Stimulated activated CD8-positive, alpha-beta memory T cell treated with anti-CD3 and anti-CD28 coated beads, Interleukin-4, amount 100 ng/mL, for 24 hours (primary cell): ENCODE results near the gene DERL2.

Experiments
- DNase-seq: peaks from one replicate; pipeline ENCODE4 v3.0.0-alpha.2; 2020; ENCODE audit warnings: low read depth

The DERL2 gene

DNA sequence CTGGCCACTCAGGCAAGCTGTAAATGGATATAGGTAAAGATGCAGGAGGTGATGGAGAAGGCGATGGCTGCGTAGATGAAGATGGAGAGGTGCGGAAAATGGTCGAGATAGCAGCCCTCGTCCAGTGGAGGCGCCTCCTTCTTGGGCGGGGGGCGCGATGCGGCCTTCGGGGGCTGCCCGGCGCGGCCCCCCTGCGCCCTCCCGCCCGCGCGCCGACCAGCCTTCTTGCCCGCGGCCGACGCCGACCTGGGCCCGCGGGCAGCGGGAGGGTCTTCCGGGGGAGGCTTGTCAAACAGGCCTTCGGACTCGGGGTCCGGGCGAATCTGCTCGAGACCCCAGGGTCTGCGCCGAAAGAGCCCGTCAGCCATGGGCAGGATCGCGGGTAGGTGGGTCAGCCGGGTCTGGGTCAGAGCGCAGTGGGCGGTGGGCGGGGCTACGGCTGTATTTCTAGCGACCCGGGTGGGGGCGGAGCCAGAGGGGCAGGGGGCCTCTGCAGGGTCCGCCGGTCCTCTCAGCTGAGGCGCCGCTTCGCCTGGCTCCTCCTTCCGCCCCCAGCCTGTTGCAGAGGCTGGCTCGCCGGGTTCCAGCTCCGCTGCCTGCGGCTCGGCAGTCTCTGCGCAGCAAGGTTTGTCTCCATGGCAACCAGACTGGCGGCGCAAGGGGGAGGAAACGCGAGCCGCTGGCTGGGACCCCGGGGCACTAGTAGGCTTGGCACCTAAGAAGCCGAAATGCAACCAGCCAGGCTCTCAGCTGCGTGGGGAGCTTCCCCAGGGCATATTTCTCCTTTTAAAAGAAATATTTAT lies 14.8 kb upstream of the DERL2 start:
- peak; percentile 62 for DNase-seq

- no peak for DNase-seq
Observed at GRCh38 chr17:5500247-5500588, 14.2 kb upstream of the DERL2 start.

DNA sequence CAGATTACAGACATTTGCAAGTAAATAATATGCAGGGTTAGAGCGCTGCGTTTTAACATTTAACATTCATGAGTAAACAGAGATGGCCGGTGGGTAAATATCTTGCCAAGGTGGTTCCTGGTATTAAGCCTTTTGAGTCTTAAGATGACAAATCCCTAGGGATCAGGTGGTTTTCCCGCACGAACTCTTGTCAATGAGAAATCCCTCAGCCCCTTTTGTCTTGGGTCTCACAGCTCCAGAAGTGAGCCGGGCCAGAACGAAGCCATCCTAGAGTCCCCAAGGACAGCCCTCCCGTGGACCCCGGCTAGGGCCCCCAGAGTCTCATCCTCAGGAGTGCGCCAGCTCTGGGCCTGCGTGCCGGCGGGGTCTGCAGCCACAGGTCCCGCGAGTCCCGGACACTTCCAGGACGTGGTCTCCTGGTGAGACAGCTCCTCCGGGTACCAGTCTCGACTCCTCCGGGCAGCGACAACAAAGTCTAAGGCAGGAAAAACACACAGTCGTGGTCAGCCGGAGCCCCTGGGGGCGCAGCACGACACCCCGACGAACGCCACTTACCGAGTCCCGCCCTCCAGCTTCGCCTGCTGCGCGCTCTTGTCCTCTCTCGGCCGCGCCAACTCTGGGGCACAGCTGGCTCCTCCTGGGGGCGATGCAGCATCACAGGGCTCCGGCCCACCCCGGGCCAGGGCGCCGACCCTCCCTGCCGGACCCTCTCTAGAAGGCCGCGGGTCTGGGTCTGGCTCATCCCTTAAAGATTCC lies 13.7 kb upstream of the DERL2 start:
- DNase-seq, result no peak

- no peak for DNase-seq
Observed at GRCh38 chr17:5492970-5493369, 7.0 kb upstream of the DERL2 start.

GRCh38 chr17:5488752-5489151 lies 2.8 kb upstream of the DERL2 start:
- DNase-seq, result no peak

DNA sequence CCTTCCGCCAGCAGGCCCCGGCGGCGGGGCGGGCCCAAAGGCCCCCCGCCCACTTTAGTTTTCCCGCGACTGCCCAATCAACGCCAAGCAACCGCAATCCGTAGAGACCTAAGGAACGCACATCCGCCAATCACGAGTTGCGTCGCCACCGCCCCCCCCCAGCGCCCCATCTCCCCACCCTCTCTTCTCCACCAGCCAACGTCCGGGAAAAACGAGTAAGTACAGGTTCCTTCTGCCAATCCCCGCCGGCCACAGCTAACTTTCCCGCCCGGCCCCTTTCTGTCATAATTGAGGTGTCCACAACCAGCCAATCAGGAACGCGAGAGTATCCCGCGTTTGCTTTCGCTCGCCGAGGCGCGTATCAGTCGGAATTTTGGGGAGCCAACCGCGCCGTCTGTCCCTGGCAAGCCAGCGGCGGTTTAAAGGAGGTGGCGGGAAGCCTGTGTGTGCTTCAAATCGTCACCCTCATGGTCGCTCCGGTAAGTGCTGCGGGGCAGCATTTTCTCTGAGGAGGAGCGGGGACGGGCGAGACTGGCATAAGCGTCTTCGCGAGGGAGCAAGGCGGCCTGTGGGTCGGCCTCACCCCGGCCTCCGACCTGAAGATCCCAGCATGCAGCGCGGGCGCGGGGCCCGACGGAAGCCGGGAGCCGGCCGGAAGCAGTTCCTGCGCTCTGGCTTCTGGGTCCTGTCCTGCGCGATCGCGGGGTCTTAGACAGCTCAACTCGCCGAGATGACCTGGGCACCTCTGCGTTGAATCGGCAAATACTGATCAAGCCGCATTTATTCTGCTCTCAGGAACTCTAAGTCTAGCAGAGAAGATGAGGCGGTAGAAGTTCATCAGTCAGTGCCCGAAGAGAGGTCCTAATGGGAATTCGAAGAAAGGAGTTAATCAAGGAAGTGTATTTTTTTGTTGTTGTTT lies 487 bp upstream of the DERL2 start, which contains the start of gene MIS12:
MIS12 (plus strand) TSS at position 361 of the 919 bp plus-strand sequence. CDS start 2,297 bp downstream, outside the sequence.
- DNase-seq, result peak; percentile 94

DNA sequence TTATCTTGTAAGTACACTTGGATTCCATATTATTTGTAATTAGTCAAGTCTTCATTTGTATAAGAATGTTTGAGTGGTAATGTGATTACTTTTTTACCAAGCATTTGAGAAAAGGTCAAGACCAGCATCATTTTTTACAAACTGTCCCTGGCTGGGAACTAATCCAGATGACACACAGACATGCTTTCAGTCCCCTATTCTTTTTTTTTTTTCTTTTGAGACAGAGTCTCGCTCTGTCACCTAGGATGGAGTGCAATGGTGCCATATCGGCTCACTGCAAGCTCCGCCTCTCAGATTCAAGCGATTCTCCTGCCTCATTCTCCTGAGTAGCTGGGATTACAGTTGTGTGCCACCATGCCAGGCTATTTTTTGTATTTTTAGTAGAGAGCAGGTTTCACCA lies 4.5 kb downstream of the DERL2 start:
- no peak for DNase-seq

DNA sequence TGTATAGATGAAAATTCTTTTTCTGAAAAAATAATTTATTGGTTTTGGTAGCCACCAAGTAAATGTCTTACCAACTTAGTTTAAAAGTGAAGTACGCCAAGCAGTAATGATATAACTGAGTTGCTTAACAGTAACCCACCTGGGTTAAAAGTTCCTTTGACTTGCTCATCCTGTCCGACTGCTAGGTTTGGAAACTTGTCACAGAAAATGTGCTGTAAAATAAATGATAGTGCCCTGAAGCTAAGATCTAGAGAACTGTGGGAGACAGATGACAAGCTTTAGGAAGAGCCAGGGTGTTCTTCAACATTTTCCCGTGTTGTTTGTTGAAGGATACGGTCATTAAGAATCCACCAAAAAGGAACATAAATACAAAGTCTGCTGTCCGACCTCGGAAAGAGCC lies 5.0 kb downstream of the DERL2 start:
- DNase-seq, result no peak

- DNase-seq, result no peak
Observed at GRCh38 chr17:5478992-5479391, 7.0 kb downstream of the DERL2 start.

DNA sequence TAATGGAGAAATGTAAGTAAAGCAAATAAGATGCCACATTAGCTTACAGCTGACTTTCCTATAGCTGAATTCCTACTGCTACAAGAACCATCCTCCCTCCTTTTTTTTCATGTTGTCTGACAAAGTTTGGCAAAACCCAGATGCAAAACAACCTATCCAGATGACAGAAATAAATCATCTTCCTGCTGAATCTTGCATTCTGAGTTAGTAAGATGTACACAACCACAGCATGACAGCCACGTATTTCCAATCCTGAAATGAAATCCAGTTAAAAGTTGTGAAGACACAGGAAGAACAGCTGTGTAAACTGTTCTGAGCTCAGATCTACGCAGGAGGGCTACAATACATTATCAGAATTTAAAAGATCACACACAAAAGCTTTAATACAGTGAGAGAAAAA lies 12.1 kb downstream of the DERL2 start:
- DNase-seq, result no peak

GRCh38 chr17:5472511-5472910 lies 13.5 kb downstream of the DERL2 start:
- no peak for DNase-seq

DNA sequence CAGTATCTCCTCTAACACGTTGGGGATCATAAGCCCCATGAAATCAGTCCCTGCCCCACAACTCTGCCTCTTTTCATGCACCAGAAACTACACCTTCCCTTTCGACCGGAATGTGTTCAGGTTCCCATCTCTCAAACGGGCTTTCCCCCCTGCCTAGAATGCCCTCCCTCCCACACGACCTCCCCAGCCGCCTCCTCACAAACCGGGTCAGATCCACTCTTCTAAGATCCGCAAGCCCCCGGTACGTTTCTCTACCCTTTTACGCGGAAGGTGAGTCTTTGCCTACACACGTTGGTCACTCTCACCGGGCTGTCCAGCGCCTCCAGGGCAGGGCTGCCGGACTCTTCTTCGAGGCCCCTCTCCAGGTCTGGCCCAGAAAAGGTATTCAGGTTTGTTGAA lies 17.9 kb downstream of the DERL2 start:
- DNase-seq, result no peak

DNA sequence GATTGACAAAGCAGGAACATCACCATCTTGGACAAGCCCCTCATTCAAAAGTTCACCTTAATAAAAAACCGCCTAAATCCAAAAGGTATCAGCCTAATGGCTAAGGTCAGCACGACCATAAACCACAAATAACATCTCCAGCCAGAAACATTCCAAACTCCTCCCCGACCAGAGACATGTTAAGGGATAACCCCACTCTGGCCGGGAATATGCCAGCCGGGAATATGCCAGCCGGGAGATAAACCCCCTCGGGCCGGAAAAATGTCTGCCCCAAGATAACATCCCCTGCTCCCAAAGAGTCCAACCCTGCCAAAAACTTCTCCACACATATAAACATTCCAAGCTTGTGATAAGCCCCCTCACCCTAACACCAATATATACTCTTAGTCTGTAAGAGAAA lies 18.6 kb downstream of the DERL2 start:
- no peak for DNase-seq

- DNase-seq, result no peak
Observed at GRCh38 chr17:5466295-5466694, 19.7 kb downstream of the DERL2 start.

DNA sequence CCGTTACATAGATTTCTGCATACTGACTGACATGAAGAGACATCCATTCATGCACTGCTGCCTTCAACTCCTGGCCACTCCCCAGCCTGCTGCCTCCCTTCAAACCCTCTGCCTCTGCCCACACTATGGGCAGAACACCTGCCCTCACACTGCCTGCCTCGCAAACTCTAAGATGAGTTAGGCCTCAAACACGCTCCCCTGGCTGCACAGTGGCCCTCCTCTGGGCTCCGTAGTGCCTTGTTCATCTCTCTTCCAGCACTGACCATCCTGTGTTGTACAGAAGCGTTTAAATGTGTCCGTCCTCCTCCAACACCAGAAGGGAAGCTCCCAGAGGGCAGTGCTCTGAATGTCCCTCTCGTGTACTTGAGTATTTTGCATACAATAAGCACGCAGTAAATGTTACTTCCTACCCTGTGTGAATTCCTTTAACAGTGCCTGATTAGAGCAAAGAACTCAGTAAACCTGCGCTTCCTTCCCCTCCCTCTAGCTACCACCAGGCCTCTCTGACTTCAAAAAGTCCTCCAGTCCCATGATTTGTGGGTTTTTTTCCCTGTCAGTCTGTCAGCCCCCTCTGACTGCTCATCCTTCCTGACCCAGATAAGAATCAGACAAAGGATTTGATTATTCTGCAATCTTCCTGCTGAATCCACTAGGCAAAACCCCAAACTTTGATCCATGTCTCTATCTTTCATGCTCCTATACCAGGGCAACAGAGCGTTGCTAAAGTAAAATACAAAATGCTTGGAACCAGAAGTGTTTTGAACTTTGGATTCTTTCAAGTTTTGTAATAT lies 21.1 kb downstream of the DERL2 start:
- no peak for DNase-seq

- no peak for DNase-seq
Observed at GRCh38 chr17:5446786-5447185, 39.2 kb downstream of the DERL2 start.

DNA sequence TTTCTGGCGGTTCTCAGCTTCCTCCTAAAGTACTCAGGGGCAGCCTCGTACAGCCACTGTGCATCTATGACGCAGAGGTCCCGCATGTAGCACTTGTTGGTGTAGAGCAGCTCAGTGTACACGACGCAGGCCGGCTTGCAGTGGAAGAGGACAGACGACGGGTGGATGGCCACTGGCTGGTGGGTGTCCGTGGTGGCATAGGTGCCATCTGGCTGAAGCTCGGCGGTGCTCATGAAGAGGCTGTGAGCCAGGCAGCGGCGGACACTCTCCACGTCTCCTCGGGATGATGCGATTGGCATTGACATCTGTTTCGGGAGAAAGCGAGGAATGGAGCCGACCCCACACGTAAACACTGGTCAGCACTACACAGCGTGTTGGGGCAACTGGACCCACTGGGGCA lies 41.8 kb downstream of the DERL2 start:
- DNase-seq, result no peak

GRCh38 chr17:5443728-5444127 lies 42.2 kb downstream of the DERL2 start:
- DNase-seq, result no peak

DNA sequence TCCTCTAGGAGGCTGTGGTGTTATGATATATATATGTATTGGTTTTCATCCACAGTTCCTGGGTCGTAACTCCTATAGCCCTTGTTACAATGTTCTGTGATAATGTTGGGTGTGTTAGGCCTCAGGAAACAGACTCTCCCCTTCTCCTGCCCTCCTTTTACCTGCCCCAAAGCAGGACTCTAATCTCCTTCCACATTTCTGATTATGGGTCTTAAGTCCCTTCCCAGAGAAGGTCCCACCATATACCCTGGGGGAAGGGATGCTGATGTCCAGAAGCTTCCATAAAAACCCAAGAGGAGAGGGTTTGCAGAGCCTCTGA lies 46.6 kb downstream of the DERL2 start:
- no peak for DNase-seq

- peak; percentile 88 for DNase-seq
Observed at GRCh38 chr17:5438716-5439445, 47.1 kb downstream of the DERL2 start, which contains the start of gene C1QBP. Gene C1QBP, minus strand, starts transcription at chr17:5439155. Its CDS starts 82 bp downstream, at chr17:5439073.

DNA sequence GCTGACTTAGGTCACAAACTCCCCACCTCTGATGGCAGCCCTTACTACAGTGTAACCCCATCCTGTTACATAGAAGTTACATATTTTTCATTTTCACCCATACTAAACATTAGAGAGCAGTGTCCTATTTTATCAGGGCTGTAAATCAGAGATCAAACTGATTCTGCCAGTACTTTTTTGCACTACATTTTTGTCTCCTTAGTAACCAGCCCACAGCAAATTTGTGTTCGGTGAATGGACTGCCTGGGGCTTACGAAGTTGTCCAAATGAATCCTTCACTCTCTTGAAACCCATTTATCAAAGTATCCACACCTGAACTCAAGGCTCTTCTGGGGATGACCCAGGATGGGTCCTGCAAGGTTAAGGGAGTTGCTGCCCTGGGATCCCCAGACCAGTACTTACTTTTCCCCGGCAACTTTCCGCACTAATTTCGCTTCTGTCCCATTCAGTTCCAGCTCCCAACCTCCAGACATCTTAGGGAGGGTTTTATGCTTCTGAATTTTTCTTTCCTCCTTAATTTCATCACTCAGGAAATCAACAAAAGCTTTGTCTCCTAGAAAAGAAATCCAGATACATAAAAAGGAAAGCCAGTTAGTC lies 48.2 kb downstream of the DERL2 start:
- no peak for DNase-seq
